Measurements from ENCODE around the gene CLNK. TPM values are rescaled to one million over a fixed set of nuclear protein-coding genes. Genes with fewer than 3 reads are reported as not detected.

CLNK gene
- total RNA-seq, 1 donor from 2014 or later, result not detected

DNA sequence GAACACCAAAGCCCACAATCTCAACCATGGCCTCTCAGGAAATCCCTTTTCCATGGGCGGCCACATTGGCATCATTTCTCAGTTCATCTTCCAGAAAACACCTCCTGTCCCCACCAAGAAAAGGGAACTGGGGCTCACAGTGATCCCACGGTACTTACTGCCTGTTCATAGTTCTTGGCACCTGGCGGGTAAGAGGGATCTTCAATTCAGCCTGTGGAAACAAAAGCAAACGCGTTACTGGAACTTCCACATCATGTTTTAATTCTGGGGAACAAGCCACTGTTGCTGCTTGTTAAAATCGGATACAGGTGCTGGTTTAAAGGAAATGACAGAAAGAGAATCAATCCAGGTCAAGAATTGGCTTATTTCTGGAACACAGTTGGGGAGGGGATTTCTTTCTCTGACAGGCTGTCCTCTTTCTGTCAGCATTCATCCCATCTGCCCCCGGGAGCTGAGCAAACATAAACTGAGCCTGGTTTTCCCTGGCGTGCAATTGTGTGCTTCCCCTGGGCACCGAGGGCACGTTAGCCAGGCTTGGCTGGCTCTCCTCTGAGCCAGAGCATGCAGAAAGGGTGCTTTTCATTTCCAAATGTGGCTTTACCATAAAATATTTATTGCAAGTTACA, 16.8 kb downstream of the CLNK start:
- intact Hi-C loops (cut with DNase I), result no loop called here
- no peak overlapping the region for H3K27ac ChIP-seq

GRCh38 chr4:10666616-10667015, 18.0 kb downstream of the CLNK start:
- H3K36me3 ChIP-seq, result no peaks in the 10 kb centered on the region
- no peak overlapping the region for H3K27ac ChIP-seq
- H3K4me1 ChIP-seq, result peaks cover 7% of the 10 kb centered on the region
- no peak for DNase-seq (ENCODE audit: extremely low spot score in 2 of 2)
- intact Hi-C loops (cut with DNase I), result no loop called here
- TF ChIP-seq, protein P1, sequence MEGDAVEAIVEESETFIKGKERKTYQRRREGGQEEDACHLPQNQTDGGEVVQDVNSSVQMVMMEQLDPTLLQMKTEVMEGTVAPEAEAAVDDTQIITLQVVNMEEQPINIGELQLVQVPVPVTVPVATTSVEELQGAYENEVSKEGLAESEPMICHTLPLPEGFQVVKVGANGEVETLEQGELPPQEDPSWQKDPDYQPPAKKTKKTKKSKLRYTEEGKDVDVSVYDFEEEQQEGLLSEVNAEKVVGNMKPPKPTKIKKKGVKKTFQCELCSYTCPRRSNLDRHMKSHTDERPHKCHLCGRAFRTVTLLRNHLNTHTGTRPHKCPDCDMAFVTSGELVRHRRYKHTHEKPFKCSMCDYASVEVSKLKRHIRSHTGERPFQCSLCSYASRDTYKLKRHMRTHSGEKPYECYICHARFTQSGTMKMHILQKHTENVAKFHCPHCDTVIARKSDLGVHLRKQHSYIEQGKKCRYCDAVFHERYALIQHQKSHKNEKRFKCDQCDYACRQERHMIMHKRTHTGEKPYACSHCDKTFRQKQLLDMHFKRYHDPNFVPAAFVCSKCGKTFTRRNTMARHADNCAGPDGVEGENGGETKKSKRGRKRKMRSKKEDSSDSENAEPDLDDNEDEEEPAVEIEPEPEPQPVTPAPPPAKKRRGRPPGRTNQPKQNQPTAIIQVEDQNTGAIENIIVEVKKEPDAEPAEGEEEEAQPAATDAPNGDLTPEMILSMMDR (IDR thresholded peaks at IDR 0.05), result no peak
- TF ChIP-seq POLR2AphosphoS5 (IDR thresholded peaks at IDR 0.05; ENCODE audit: insufficient read depth in 1 of 2, low read depth in 1 of 2) (no peak), POLR2A (IDR thresholded peaks at IDR 0.05) (no peak)
- no peaks in the 10 kb centered on the region for H3K9me3 ChIP-seq
- H3K4me3 ChIP-seq, result no peak overlapping the region
- H3K27me3 ChIP-seq, result no peaks in the 10 kb centered on the region

More for the DNA sequence above, 16.8 kb downstream of the CLNK start:
- Histone ChIP-seq H3K4me3 (no peak overlapping the region), H3K36me3 (no peaks in the 10 kb centered on the region), H3K4me1 (peaks cover 7% of the 10 kb centered on the region), H3K27me3 (no peaks in the 10 kb centered on the region), H3K9me3 (no peaks in the 10 kb centered on the region)
- no peak for DNase-seq (ENCODE audit: extremely low spot score in 2 of 2)
- TF ChIP-seq POLR2A (IDR thresholded peaks at IDR 0.05) (no peak), POLR2AphosphoS5 (IDR thresholded peaks at IDR 0.05; ENCODE audit: insufficient read depth in 1 of 2, low read depth in 1 of 2) (no peak)
- TF ChIP-seq, protein P1 (IDR thresholded peaks at IDR 0.05), result no peak

GRCh38 chr4:10664408-10664807, 20.2 kb downstream of the CLNK start:
- no peak for TF ChIP-seq POLR2AphosphoS5 (IDR thresholded peaks at IDR 0.05; ENCODE audit: insufficient read depth in 1 of 2, low read depth in 1 of 2)
- TF ChIP-seq POLR2A (IDR thresholded peaks at IDR 0.05), result no peak
- TF ChIP-seq, protein P1 (IDR thresholded peaks at IDR 0.05), result no peak
- Histone ChIP-seq H3K27me3 (no peaks in the 10 kb centered on the region), H3K4me1 (peaks cover 7% of the 10 kb centered on the region), H3K36me3 (no peaks in the 10 kb centered on the region), H3K9me3 (no peaks in the 10 kb centered on the region), H3K4me3 (no peak overlapping the region), H3K27ac (no peak overlapping the region)
- intact Hi-C loops (cut with DNase I), result no loop called here
- no peak for DNase-seq (ENCODE audit: extremely low spot score in 2 of 2)

GRCh38 chr4:10662937-10663336, 21.6 kb downstream of the CLNK start:
- Histone ChIP-seq H3K9me3 (no peaks in the 10 kb centered on the region), H3K27me3 (no peaks in the 10 kb centered on the region), H3K4me1 (peaks cover 7% of the 10 kb centered on the region), H3K36me3 (no peaks in the 10 kb centered on the region), H3K27ac (no peak overlapping the region), H3K4me3 (no peak overlapping the region)
- TF ChIP-seq, protein P1 (IDR thresholded peaks at IDR 0.05), result no peak
- TF ChIP-seq POLR2AphosphoS5 (IDR thresholded peaks at IDR 0.05; ENCODE audit: insufficient read depth in 1 of 2, low read depth in 1 of 2) (no peak), POLR2A (IDR thresholded peaks at IDR 0.05) (no peak)
- intact Hi-C loops (cut with DNase I), result no loop called here
- DNase-seq (ENCODE audit: extremely low spot score in 2 of 2), result no peak

GRCh38 chr4:10661047-10661446, 23.5 kb downstream of the CLNK start:
- no peaks in the 10 kb centered on the region for H3K9me3 ChIP-seq
- no peak overlapping the region for H3K4me3 ChIP-seq
- no peaks in the 10 kb centered on the region for H3K36me3 ChIP-seq
- no peaks in the 10 kb centered on the region for H3K27me3 ChIP-seq
- no peak overlapping the region for H3K27ac ChIP-seq
- DNase-seq (ENCODE audit: extremely low spot score in 2 of 2), result no peak
- intact Hi-C loops (cut with DNase I), result no loop called here
- no peak for TF ChIP-seq POLR2AphosphoS5 (IDR thresholded peaks at IDR 0.05; ENCODE audit: insufficient read depth in 1 of 2, low read depth in 1 of 2)
- TF ChIP-seq, protein P1 (IDR thresholded peaks at IDR 0.05), result no peak
- no peak for TF ChIP-seq POLR2A (IDR thresholded peaks at IDR 0.05)
- peaks cover 7% of the 10 kb centered on the region for H3K4me1 ChIP-seq
